SK-N-MC (cell line): ENCODE results near the gene ZNF30.

Experiments
- EZH2 ChIP-seq: fragments of 200-600 bp; sonication (generic); IDR thresholded peaks from one replicate; pipeline ENCODE4 v1.6.1; 2017; ENCODE audit warnings: antibody characterized with exemption
- FOXP2 ChIP-seq: optimal IDR thresholded peaks from 2 replicates; pipeline ENCODE3; 2011; ENCODE audit warnings: mild to moderate bottlenecking, moderate library complexity; ENCODE audit not compliant: insufficient read depth; ENCODE audit errors: extremely low read length, control extremely low read depth
- POLR2AphosphoS5 ChIP-seq: IDR thresholded peaks from 2 replicates; pipeline ENCODE4 v1.6.1; 2012; ENCODE audit warnings: mild to moderate bottlenecking, low read depth, low read length, borderline replicate concordance

GRCh38 chr19:34982275-34982674, 55.6 kb downstream of the ZNF30 start:
- no peak for TF ChIP-seq POLR2AphosphoS5
- no peak for TF ChIP-seq EZH2
- no peak for TF ChIP-seq FOXP2
